Peyer's patch (tissue), 4 donors: ENCODE results near the gene WBP11. TPM values are rescaled to one million over a fixed set of nuclear protein-coding genes. Genes with fewer than 3 reads are reported as not detected.
A peak's percentile ranks its signal among the peaks of the same experiment; 100 is the strongest.

Experiments used
- DNase-seq, 3 donors: peaks; one replicate each; pipeline ENCODE4 v3.0.0-alpha.2; 2017 to 2019
- H3K27ac ChIP-seq, 4 donors: fragments of 200-600 bp; sonication (generic); one replicate each; pipeline ENCODE4 v1.5.1; 2016 to 2019
- H3K27me3 ChIP-seq, 2 donors: fragments of 200-600 bp; sonication (generic); one replicate each; pipeline ENCODE4 v1.5.1; 2019
- H3K36me3 ChIP-seq, 3 donors: fragments of 200-600 bp; sonication (generic); one replicate each; pipeline ENCODE4 v1.5.1; 2016 to 2019
- H3K4me1 ChIP-seq, 4 donors: fragments of 200-600 bp; sonication (generic); one replicate each; pipeline ENCODE4 v1.5.1; 2016 to 2019
- H3K4me3 ChIP-seq, 4 donors: fragments of 200-600 bp; sonication (generic); 1 replicate in 3 of 4; 2 replicates in 1 of 4; pipeline ENCODE4 v1.5.1; 2016 to 2019; ENCODE audit warnings: mild to moderate bottlenecking in 1 of 4
- H3K9me3 ChIP-seq, 4 donors: fragments of 200-600 bp; sonication (generic); one replicate each; pipeline ENCODE4 v1.5.1; 2016 to 2019; ENCODE audit warnings: mild to moderate bottlenecking in 1 of 4
- POLR2A ChIP-seq, 2 donors: fragments of 450-650 bp; IDR thresholded peaks; one replicate each; pipeline ENCODE4 v1.5.1; 2017; ENCODE audit warnings: antibody characterized with exemption in 2 of 2, mild to moderate bottlenecking in 2 of 2, moderate library complexity in 2 of 2
- total RNA-seq, 4 donors: library from RNA; depleted of rRNA; stranded (reverse); fragments of >200 nt; gene quantifications; one replicate each; pipeline ENCODE4 v1.1.0, GENCODE V29; 2016
- TF ChIP-seq, protein P1 (sequence below), 6 experiments: fragments of 450-650 bp in 4 of 6; fragments of 200-600 bp in 2 of 6; sonication (generic) in 1 of 6; IDR thresholded peaks; one replicate each; pipeline ENCODE4 v1.5.1; 2017 to 2019; ENCODE audit warnings: antibody characterized with exemption in 6 of 6, mild to moderate bottlenecking in 3 of 6, moderate library complexity in 1 of 6

The WBP11 gene
- total RNA-seq, 4 donors from 2014 or later: 12.3 to 42.9 (median 12.8) TPM

GRCh38 chr12:14846042-14846587, 42.8 kb upstream of the WBP11 start:
- no peak for DNase-seq
- Histone ChIP-seq H3K36me3 (no peaks in the 10 kb centered on the region), H3K4me1 (no peaks in the 10 kb centered on the region), H3K4me3 (no peak overlapping the region), H3K27me3 (no peaks in the 10 kb centered on the region), H3K27ac (no peak overlapping the region), H3K9me3 (no peaks in the 10 kb centered on the region)
- TF ChIP-seq POLR2A (IDR thresholded peaks at IDR 0.05): no peak
- TF ChIP-seq, protein P1, sequence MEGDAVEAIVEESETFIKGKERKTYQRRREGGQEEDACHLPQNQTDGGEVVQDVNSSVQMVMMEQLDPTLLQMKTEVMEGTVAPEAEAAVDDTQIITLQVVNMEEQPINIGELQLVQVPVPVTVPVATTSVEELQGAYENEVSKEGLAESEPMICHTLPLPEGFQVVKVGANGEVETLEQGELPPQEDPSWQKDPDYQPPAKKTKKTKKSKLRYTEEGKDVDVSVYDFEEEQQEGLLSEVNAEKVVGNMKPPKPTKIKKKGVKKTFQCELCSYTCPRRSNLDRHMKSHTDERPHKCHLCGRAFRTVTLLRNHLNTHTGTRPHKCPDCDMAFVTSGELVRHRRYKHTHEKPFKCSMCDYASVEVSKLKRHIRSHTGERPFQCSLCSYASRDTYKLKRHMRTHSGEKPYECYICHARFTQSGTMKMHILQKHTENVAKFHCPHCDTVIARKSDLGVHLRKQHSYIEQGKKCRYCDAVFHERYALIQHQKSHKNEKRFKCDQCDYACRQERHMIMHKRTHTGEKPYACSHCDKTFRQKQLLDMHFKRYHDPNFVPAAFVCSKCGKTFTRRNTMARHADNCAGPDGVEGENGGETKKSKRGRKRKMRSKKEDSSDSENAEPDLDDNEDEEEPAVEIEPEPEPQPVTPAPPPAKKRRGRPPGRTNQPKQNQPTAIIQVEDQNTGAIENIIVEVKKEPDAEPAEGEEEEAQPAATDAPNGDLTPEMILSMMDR (IDR thresholded peaks at IDR 0.05): peak in 1 of 6 experiments; percentile 8

GRCh38 chr12:14845350-14845750, 42.1 kb upstream of the WBP11 start:
- TF ChIP-seq, protein P1 (IDR thresholded peaks at IDR 0.05): peak; percentile 54 to 90 (median 76)
- no peak for TF ChIP-seq POLR2A (IDR thresholded peaks at IDR 0.05)
- no peak overlapping the region for H3K4me3 ChIP-seq
- no peak overlapping the region for H3K27ac ChIP-seq
- no peaks in the 10 kb centered on the region for H3K9me3 ChIP-seq
- H3K36me3 ChIP-seq: no peaks in the 10 kb centered on the region
- peak in 2 of 3 donors; percentile 33 to 75 for DNase-seq
- no peaks in the 10 kb centered on the region for H3K4me1 ChIP-seq
- H3K27me3 ChIP-seq: no peaks in the 10 kb centered on the region

DNA sequence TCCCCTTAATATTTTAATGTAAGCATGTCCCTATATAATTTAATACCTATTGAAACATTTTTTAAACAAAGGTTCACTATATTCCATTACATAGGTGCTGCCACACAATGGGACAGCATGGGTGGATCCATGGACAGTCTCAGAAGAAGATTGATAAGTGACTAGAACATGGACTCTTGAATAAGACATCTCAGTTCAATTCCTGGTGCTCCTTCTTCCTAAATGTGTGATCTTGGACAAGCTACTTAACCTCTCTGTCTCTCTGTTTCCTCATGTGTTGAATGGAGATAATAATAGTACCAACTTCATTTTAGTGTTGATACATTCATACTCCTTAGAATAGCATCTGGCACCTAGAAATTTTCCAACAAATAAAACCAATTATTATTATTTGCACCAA, 41.1 kb upstream of the WBP11 start:
- H3K4me3 ChIP-seq: no peak overlapping the region
- H3K9me3 ChIP-seq: no peaks in the 10 kb centered on the region
- no peak overlapping the region for H3K27ac ChIP-seq
- no peaks in the 10 kb centered on the region for H3K4me1 ChIP-seq
- H3K27me3 ChIP-seq: no peaks in the 10 kb centered on the region
- no peaks in the 10 kb centered on the region for H3K36me3 ChIP-seq
- no peak for DNase-seq
- TF ChIP-seq, protein P1 (IDR thresholded peaks at IDR 0.05): no peak
- TF ChIP-seq POLR2A (IDR thresholded peaks at IDR 0.05): no peak

GRCh38 chr12:14843425-14843887, 40.2 kb upstream of the WBP11 start, which contains the start of gene ART4:
Gene ART4 (minus strand): TSS chr12:14843526. CDS start chr12:14843113, 413 bp downstream.
- no peaks in the 10 kb centered on the region for H3K4me1 ChIP-seq
- H3K27me3 ChIP-seq: no peaks in the 10 kb centered on the region
- peak within 1 kb of the TSS in 1 of 4 donors; percentile 41 for H3K27ac ChIP-seq
- no peak within 1 kb of the TSS for H3K4me3 ChIP-seq
- H3K36me3 ChIP-seq: no peaks in the 10 kb centered on the region
- TF ChIP-seq POLR2A (IDR thresholded peaks at IDR 0.05): no peak
- TF ChIP-seq, protein P1 (IDR thresholded peaks at IDR 0.05): no peak
- no peaks in the 10 kb centered on the region for H3K9me3 ChIP-seq
- DNase-seq: no peak

GRCh38 chr12:14842315-14842714, 39.0 kb upstream of the WBP11 start:
- H3K4me1 ChIP-seq: no peaks in the 10 kb centered on the region
- H3K9me3 ChIP-seq: no peaks in the 10 kb centered on the region
- peak overlapping the region in 1 of 4 donors; percentile 7 for H3K4me3 ChIP-seq
- TF ChIP-seq, protein P1 (IDR thresholded peaks at IDR 0.05): no peak
- TF ChIP-seq POLR2A (IDR thresholded peaks at IDR 0.05): no peak
- peak overlapping the region in 1 of 4 donors; percentile 41 for H3K27ac ChIP-seq
- no peaks in the 10 kb centered on the region for H3K36me3 ChIP-seq
- H3K27me3 ChIP-seq: no peaks in the 10 kb centered on the region
- no peak for DNase-seq
